GM19452 (cell line): ENCODE data around the gene PLEKHO1.

Experiments
- ATAC-seq: cut with Tn5 transposase; IDR thresholded peaks from one replicate; pipeline ENCODE4 v1.9.1; 2021; ENCODE audit not compliant: unreplicated experiment

PLEKHO1 gene

DNA sequence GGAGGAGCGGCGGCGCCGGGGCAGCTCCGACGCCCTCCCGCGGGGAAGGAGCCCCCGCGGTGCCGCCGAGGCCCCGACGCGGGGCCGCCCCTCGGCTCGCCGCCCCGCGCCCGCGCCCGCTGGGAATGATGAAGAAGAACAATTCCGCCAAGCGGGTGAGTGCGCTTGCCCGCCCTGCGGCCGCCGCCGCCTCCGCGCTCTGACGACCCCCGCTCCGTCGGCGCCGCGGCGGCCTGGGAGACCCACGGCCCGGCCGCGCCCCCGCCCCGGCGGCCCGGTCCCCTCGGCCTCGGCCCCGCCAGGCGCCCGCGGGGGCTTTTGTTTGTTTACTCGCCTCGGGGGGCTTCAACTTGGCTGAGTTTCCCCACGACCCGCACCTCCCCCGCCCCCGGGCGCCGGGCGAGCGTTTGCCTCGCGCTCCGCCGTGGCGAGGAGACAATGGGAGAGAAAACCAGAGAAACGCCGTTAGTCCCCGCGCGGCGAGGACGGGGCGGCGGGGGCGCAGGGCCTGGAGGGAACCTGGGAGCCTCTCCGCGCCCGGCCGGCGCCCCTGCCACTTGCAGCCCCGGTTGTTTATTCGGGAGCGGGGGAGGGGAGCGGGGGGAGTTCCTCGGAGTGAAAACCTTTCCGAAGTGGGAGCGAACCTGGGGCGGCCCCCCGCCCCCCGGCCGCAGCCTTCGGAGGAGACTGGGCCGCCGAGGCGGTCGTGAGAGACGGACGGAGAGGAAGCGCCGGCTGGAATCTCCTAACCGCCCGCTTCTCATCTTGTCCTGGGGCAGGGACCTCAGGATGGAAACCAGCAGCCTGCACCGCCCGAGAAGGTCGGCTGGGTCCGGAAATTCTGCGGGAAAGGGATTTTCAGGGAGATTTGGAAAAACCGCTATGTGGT is 661 bp downstream of the PLEKHO1 start:
- no peak for ATAC-seq

DNA sequence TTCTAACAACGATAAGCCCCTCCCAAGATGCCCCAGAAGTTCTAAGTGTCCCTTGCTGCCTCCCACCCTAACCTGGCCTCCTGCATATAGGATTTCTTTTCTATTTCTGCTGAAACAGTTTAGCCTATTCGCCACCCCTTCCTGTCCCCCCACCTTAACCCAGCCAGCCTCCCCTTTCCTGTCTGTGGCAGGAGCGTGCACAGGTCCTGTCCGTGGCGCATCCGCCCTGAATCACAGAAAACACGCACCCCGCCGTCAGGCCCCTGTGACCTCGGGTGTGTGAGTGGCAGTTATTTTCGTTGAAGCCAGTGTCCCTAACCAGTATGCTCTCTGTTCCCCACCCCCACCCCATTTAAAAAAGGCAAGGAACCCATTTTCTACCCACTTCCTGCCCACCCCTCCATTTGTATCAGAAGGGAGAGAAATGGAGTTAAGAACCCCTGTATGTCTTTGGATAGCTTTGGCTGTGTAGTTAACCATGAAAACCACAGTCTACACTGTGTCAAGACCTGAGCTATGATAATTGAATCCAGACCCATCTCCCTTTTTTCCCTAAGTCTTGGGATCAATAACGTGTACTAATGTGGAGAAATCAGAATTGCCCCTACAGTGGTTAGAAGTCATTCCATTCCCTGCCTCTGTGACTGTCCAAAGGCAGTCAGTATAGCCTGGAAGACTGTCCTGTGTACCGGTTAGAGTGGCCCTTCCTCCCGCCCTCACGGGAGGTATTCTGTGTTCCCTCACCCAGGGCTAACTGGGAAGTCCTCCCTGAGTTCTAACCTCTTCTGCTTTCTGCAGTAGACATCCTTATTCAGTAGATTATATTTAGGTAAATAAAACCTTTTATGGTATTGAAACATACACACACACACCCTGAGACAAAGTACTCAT is 1.8 kb downstream of the PLEKHO1 start:
- ATAC-seq = no peak

DNA sequence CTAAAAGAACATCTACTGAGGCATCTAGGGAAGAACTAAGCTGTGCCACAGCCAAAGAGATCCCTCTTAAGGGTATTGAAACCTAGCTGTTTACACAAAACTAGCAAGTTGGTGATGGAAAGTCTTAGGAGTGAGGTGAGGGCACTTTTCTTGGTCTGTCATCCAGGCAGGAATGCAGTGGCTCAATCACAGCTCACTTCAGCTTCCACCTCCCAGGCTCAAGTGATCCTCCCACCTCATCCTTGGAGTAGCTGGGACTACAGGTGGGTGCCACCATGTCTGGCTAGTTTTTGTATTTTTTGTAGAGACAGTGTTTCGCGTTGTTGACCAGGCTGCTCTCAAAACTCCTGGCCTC is 2.4 kb downstream of the PLEKHO1 start:
- ATAC-seq = no peak

GRCh38 chr1:150152772-150153456 is 3.2 kb downstream of the PLEKHO1 start:
- no peak for ATAC-seq

DNA sequence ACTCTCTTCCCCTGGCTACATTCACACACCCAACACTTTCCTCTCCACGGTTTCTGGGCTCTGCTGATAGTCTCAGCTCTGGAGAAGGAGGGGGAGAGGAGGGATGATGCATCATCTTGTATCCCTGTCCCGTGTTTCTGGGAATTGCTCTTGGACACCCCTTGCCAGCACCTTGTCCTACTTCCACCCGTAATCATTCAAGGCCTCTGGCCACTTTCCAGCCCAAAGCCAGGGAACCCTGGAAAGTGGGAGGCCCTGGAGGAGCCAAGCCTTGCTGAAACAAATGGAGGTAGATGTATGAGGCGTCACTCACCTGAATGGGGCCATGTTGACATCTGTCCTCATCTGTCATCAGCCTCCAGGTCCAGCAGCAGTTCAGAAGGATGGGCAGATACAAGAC is 4.4 kb downstream of the PLEKHO1 start:
- ATAC-seq = no peak

- ATAC-seq = no peak
Measured at GRCh38 chr1:150155413-150156071, 5.8 kb downstream of the PLEKHO1 start.

DNA sequence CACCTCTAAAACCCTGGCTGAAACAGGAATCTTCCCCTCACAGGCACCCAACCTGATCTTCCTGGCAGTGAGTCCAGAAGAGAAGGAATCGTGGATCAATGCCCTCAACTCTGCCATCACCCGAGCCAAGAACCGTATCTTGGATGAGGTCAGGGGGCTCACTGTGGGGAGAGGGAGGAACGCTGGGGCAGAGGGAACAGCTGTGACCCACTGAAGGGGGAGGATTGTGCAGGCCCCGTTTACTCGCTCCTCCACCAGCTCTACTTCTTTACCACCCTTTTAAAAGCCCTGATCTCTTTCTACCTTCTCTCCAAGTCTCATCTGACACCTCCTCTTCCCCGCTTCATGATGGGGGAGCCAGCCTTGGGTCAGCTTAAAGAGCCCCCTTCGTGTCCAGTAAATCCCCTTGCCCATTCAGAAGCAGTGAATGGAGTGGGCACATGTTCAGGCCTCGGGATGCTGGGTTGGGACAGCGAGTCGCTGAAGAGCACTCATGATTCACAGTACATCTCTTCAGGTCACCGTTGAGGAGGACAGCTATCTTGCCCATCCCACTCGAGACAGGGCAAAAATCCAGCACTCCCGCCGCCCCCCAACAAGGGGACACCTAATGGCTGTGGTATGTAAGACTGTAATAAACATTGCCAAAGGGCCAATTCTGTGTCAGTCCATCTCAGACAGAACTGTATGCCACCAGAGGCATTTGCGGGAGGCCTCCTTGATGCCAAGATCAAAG is 7.3 kb downstream of the PLEKHO1 start:
- no peak for ATAC-seq

DNA sequence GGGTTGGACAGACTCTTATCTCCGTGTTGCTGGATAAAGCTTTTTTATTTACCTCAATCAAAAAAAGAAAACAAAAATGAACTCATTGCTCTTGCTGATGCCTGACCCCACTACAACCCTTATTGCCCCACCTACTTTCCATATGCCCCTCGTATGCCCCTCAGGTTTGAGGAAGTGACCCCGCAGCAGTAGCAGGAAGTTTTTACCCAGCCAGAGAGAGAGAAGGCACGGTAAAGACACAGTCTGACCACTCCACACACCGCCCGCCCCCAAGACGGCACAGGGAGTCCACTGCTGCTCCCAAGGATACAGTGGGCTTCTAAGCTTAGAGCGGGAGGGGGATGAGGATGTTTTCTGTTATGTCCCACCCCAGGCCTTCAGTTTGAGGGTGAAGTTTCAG is 9.8 kb downstream of the PLEKHO1 start:
- no peak for ATAC-seq

DNA sequence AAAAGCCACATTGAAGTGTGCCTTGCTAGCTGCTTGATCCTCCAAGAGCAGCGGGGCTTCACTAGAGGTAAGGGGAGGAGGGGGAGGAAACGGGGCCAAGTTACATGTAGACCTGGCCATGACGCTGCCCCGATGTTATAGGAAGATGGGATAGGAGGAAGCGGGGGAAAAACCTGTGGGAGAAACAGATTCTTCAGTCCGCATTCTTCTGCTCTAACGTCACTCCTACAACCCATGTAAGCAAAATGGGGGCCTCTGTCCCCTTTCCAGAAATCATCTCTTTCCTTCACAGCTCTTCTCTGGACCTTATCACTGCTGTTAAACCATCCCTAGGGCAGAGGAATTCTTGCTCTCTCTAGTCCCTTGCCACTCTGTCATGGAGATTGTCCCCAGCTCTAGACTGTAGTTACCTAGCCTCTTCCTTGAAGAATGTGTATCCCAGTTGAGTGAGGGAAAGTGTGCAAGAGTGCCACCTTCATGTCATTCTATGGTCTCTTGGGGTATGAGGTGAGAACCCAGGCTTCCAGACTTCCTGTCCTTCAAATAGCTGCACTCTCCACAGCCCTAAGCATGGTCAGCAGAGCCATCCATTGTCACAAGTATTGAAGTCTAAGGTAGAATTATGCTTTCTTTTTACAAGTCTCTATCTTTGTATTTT is 11.4 kb downstream of the PLEKHO1 start:
- no peak for ATAC-seq

DNA sequence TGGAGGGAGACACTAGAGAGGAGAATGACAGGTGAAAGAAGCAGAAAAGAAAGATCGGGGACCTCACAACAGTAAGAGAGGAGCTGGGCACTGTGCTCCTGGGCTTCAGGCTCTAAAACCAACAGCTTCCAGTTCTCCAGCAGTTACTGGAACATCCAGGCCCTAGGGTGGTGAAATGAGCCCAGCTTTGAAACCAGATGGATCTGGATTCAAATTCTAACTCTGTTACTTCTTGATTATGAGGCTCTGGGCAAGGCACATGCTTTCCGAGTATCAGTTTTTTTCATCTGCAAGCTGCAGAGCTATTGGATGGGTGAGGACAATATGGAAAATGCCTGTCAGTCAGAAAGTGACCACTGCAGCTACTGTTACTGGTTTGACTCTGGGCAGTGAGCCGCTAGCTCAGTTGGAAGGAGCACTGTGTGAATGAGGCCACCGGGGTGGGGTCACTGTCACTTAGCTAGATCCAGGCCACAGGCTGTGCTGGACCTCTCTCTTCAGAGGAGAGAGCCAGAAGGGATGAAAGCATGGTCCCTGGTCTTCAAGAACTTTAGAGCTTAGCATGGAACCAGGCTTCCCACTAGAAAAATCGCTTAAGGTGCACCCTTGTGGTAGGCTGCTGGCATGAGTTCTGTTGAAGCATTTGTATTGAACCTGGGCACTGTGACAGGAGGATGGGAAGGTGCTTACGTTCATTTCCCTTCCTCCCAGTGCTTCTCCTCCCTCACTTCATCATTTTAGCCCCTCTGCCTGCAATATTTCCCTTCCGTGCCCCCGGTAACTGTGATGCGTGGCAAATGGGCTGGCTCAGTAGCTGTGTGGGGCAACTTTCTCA is 12.2 kb downstream of the PLEKHO1 start:
- ATAC-seq = no peak

- no peak for ATAC-seq
Measured at GRCh38 chr1:150162582-150162861, 12.8 kb downstream of the PLEKHO1 start.

DNA sequence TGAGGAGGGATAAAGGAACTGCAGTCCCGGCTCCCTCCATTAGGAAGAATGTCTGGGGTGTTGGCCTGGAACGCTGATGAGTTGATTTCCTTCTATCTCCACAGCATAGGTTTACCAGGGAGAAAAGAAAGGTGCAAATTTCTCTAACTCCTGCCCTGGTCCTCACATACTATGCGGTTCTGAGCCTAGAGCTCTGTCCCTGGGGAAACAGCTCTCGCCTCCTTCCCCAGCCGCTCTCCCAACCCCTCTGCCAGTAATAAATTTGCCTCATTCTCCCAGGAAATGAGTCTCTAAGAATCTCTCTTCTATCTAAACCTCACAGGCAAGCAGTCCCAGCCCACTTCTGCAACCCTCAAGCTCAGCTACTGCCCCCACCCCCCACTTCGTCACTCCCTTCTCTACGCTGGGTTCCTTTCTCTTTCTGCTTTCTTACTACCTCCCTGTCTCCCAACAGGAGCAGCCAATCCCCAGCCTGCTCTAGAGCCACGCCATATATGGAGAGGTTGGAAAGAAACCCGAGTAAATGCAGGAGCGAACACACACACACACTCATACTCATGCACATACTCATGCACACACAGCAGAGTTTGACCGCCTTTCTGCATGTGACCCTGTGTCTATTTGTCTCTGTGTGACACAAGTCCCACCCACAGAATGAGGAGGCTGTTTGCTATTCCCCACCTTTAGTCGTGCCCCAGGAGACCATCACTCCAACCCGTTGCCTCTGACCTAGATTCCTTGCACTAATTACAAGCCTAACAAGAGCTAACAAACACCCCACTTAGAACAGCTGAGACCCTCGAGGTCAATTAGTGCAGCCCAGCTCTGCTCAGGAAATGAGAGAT is 13.4 kb downstream of the PLEKHO1 start:
- no peak for ATAC-seq

- ATAC-seq = no peak
Measured at GRCh38 chr1:150164224-150164623, 14.5 kb downstream of the PLEKHO1 start.

DNA sequence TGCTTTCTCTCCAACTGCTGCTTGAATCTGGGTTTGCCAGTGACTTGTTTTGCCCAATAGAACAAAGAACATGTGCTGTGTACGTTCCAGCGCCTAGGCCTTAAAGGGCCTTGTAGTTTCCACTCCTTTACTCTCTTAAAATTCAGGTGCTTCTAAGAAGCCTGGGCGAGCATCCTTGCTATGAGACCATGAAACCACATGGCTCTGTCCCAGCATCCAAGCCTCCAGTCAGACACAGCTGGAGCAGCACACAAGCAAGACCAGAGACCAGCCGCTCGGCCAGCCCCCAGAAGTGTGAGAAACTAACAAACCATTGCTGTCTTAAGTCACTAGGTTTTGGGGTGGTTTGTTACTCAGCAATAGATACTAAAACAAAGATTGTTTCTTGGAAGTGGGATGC is 15.1 kb downstream of the PLEKHO1 start:
- ATAC-seq = no peak

- no peak for ATAC-seq
Measured at GRCh38 chr1:150165622-150166612, 16.2 kb downstream of the PLEKHO1 start.

DNA sequence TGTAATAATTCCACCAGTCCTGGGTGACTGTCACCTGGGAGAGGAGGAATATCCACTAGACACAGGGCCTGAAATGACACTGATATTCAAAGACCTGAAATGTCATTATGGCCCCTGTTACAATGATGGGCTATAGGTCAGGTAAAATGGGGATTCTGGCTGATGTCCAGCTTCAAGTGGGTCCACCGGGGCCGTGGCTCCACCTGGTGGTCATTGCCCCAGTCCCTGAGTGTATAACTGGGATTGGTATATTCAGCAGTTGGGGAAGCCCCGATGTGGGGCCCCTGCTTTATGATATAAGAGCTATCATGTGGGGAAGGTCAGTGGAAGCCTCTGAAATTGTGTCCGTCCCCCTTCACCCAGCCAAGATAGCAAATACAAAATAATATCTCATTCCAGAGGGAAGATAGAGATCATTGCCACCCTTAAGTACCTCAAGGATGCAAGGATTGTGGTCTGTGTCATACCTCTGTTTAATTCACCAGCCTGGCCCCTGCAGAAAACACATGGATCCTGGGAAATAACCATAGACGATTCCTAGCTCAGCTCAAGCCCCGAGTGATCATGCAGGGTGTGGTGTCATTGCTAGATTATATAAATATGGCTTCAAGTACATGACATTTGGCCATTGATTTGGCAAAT is 19.4 kb downstream of the PLEKHO1 start:
- no peak for ATAC-seq

DNA sequence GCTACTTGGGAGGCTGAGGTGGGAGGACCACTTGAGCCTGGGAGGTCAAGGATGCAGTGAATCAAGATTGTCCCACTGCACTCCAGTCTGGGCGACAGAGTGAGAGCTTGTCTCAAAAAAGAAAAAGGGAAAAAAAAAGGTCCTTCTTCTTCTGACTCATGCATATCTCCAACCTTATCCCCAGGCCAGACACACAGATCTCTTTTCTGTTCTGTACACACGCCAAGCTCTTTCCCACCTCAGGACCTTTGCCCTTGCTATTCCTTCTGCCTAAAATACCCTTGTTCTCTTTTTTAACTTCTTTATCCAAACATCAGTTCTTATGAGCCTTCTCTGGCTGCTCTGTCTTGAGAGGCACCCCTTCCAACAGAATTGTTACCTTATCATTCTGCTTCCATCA is 22.1 kb downstream of the PLEKHO1 start:
- no peak for ATAC-seq
